ENCODE data around the gene BAIAP3.

Gene BAIAP3

GRCh38 chr16:1313721-1314369 lies 19.6 kb upstream of the BAIAP3 start:
- no peak overlapping the region for H3K4me3 ChIP-seq (ENCODE audit: low read length)
- no peak for DNase-seq (ENCODE audit: low read depth, low spot score)

GRCh38 chr16:1314399-1315068 lies 18.9 kb upstream of the BAIAP3 start:
- no peak for DNase-seq (ENCODE audit: low read depth, low spot score)
- H3K4me3 ChIP-seq (ENCODE audit: low read length): no peak overlapping the region

GRCh38 chr16:1315081-1316032 lies 18.1 kb upstream of the BAIAP3 start:
- DNase-seq (ENCODE audit: low read depth, low spot score): no peak
- no peak overlapping the region for H3K4me3 ChIP-seq (ENCODE audit: low read length)

- no peak overlapping the region for H3K4me3 ChIP-seq (ENCODE audit: low read length)
- DNase-seq (ENCODE audit: low read depth, low spot score): no peak
These were observed 17.4 kb upstream of the BAIAP3 start for GRCh38 chr16:1316033-1316405.

GRCh38 chr16:1317479-1318267 lies 15.8 kb upstream of the BAIAP3 start:
- no peak for DNase-seq (ENCODE audit: low read depth, low spot score)
- no peak overlapping the region for H3K4me3 ChIP-seq (ENCODE audit: low read length)

- no peak overlapping the region for H3K4me3 ChIP-seq (ENCODE audit: low read length)
- DNase-seq (ENCODE audit: low read depth, low spot score): no peak
These were observed 15.2 kb upstream of the BAIAP3 start for GRCh38 chr16:1318268-1318545.

- H3K4me3 ChIP-seq (ENCODE audit: low read length): no peak overlapping the region
- no peak for DNase-seq (ENCODE audit: low read depth, low spot score)
These were observed 14.4 kb upstream of the BAIAP3 start for GRCh38 chr16:1319041-1319440.

- no peak for DNase-seq (ENCODE audit: low read depth, low spot score)
- H3K4me3 ChIP-seq (ENCODE audit: low read length): no peak overlapping the region
These were observed 13.3 kb upstream of the BAIAP3 start for GRCh38 chr16:1320097-1320496.

- no peak for DNase-seq (ENCODE audit: low read depth, low spot score)
- no peak overlapping the region for H3K4me3 ChIP-seq (ENCODE audit: low read length)
These were observed 12.7 kb upstream of the BAIAP3 start for GRCh38 chr16:1320658-1321240.

GRCh38 chr16:1322407-1322806 lies 11.0 kb upstream of the BAIAP3 start:
- DNase-seq (ENCODE audit: low read depth, low spot score): no peak
- H3K4me3 ChIP-seq (ENCODE audit: low read length): no peak overlapping the region

GRCh38 chr16:1323296-1324239 lies 9.9 kb upstream of the BAIAP3 start:
- DNase-seq (ENCODE audit: low read depth, low spot score): no peak
- no peak overlapping the region for H3K4me3 ChIP-seq (ENCODE audit: low read length)

- no peak for DNase-seq (ENCODE audit: low read depth, low spot score)
- no peak overlapping the region for H3K4me3 ChIP-seq (ENCODE audit: low read length)
These were observed 9.1 kb upstream of the BAIAP3 start for GRCh38 chr16:1324286-1324826.

GRCh38 chr16:1325261-1325660 lies 8.2 kb upstream of the BAIAP3 start:
- no peak for DNase-seq (ENCODE audit: low read depth, low spot score)
- H3K4me3 ChIP-seq (ENCODE audit: low read length): no peak overlapping the region

GRCh38 chr16:1325673-1326371 lies 7.6 kb upstream of the BAIAP3 start:
- H3K4me3 ChIP-seq (ENCODE audit: low read length): no peak overlapping the region
- DNase-seq (ENCODE audit: low read depth, low spot score): no peak

- no peak overlapping the region for H3K4me3 ChIP-seq (ENCODE audit: low read length)
- DNase-seq (ENCODE audit: low read depth, low spot score): no peak
These were observed 7.1 kb upstream of the BAIAP3 start for GRCh38 chr16:1326391-1326790.

- no peak for DNase-seq (ENCODE audit: low read depth, low spot score)
- no peak overlapping the region for H3K4me3 ChIP-seq (ENCODE audit: low read length)
These were observed 6.4 kb upstream of the BAIAP3 start for GRCh38 chr16:1326946-1327618.

- no peak for DNase-seq (ENCODE audit: low read depth, low spot score)
- no peak overlapping the region for H3K4me3 ChIP-seq (ENCODE audit: low read length)
These were observed 5.9 kb upstream of the BAIAP3 start for GRCh38 chr16:1327619-1327947.

Measured in Jurkat, Clone E6-1 (cell line).